Right lobe of liver (tissue), 6 donors: ENCODE measurements around the gene VPREB3. TPM values are rescaled to one million over a fixed set of nuclear protein-coding genes. Genes with fewer than 3 reads are reported as not detected.

Source experiments
- ATAC-seq, 4 donors: fragments of 200-7000 bp; cut with Tn5 transposase; one replicate each; pipeline ENCODE4 v1.9.1; 2020; ENCODE audit warnings: mild to moderate bottlenecking in 4 of 4, moderate library complexity in 4 of 4
- DNase-seq, 3 donors: peaks; one replicate each; pipeline ENCODE4 v3.0.0-alpha.2; 2020
- H3K27ac ChIP-seq, 3 donors: fragments of 200-600 bp; one replicate each; pipeline ENCODE4 v1.8.0; 2022
- H3K27me3 ChIP-seq, 2 donors: fragments of 200-600 bp; one replicate each; pipeline ENCODE4 v1.8.0; 2022
- H3K36me3 ChIP-seq, 4 donors: fragments of 200-600 bp; sonication (generic) in 1 of 4; one replicate each; pipeline versions ENCODE4 v1.5.1 to v1.8.0; 2017 to 2022; ENCODE audit warnings: control low read depth in 1 of 4
- H3K4me1 ChIP-seq, 4 donors: fragments of 200-600 bp; sonication (generic) in 1 of 4; one replicate each; pipeline versions ENCODE4 v1.5.1 to v1.8.0; 2017 to 2022; ENCODE audit warnings: control low read depth in 1 of 4
- H3K4me3 ChIP-seq, 3 donors: fragments of 200-600 bp; one replicate each; pipeline ENCODE4 v1.8.0; 2022
- H3K9me3 ChIP-seq, 4 donors: fragments of 200-600 bp; sonication (generic) in 1 of 4; one replicate each; pipeline versions ENCODE4 v1.5.1 to v1.8.0; 2017 to 2022; ENCODE audit warnings: control low read depth in 1 of 4
- POLR2A ChIP-seq: fragments of 450-650 bp; IDR thresholded peaks from one replicate; pipeline ENCODE4 v1.6.1; 2017; ENCODE audit warnings: antibody characterized with exemption, mild to moderate bottlenecking
- WGBS: methylation state at CpG from one replicate; pipeline ENCODE4 v1.1.6; 2018; ENCODE audit warnings: low coverage, low lambda C conversion rate; ENCODE audit not compliant: insufficient coverage; ENCODE audit errors: missing lambda C conversion rate; 5-methylcytosine and 5-hydroxymethylcytosine counted together
- intact Hi-C, 2 donors: fragments of 100-400 bp; cut with DNase I; formaldehyde crosslinking; loops; one replicate each; pipeline versions ENCODE4 v1.11.2 to v1.14.1; 2022
- total RNA-seq, 6 experiments: library from RNA; depleted of rRNA in 2 of 6; stranded (reverse); fragments of >200 nt in 2 of 6; fragmentation: NEBNext Ultra II Directional in 3 of 6; extraction: Animal tissue kit (Norgen Biotek cat#: 25700) in 3 of 6; gene quantifications; one replicate each; pipeline versions ENCODE4 v1.1.0 to v1.2.4, GENCODE V29; 2016 to 2023
- TF ChIP-seq, protein P1 (sequence below), 4 donors: fragments of 200-600 bp in 3 of 4; fragments of 450-650 bp in 1 of 4; IDR thresholded peaks; one replicate each; pipeline versions ENCODE4 v1.5.1 to v1.8.0; 2016 to 2022; ENCODE audit warnings: antibody characterized with exemption in 4 of 4, mild to moderate bottlenecking in 2 of 4
- donor health status: DM: no; HTN: yes; CAD: no.
- donor health status: DM: no; HTN: no; CAD: no.
- donor health status: DM: no; HTN: no; CAD: no.
- donor health status: DM: no; HTN: yes; CAD: no.
- donor health status: DM: no; HTN: yes; CAD: no.

The VPREB3 gene
- total RNA-seq, 6 experiments from 2014 or later: 0.59 to 3.9 (median 0.70) TPM; not detected in 1

DNA sequence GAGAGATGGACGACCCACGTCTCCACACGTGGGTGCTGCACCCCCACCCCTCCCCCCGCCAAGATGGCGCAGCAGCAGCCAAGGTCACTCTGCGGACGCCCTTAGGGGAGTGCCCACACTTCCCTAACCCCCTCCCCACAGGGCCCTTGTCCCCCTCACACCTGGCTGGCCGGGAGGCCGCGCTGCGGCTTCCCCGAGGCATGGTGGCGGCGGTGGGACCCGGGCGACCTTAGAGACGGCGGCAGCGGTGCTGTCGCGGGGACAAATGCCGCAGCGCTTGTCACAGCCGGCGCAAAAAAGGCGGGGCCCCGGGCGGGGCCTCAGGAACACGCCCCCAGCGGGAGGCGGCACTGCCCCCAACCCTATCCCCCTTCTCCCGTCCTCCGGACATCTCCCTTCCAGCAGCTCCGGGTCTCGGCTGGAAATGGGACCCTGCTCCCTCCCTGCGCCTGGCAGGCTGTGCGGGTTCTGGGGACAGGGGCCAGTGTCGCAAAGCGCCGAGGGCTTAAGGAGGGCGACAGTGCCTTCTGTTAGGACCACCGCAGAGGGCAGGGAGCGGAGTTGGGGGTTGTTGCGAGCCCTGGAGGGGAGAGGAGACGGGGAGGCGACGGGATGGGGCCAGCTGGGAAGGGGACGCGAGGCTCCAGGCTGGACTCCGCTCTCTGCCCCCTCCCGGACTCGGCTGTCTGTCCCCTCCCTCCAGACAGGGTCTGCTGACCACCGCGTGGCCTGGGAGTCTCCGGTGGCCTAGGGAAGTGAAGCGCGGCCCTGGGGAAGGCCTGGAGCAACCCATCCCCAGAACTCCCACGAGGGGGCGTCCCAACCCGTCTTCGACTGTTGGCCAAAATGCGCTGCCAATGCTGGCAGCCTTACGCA is 13.7 kb upstream of the VPREB3 start, which contains the start of gene CHCHD10:
CHCHD10 (minus strand) TSS at position 300 of the 876 bp plus-strand sequence; CDS start at position 202, 98 bp downstream.
- Histone ChIP-seq H3K27ac (peak within 1 kb of the TSS; percentile 84 to 95 (median 95)), H3K9me3 (no peaks in the 10 kb centered on the region), H3K27me3 (no peaks in the 10 kb centered on the region), H3K4me3 (peak within 1 kb of the TSS; percentile 79 to 85 (median 79)), H3K4me1 (peaks cover 0 to 40% (median 12%) of the 10 kb centered on the region in 4 donors), H3K36me3 (peaks cover 0 to 11% (median 7%) of the 10 kb centered on the region in 4 donors)
- intact Hi-C loops: loop anchor here in 1 of 2 donors (5.0 kb wide), 1 partner anchor 79 kb away; no protein-coding TSS in a partner anchor
- DNase-seq: peak; percentile 90 to 93 (median 92)
- ATAC-seq: peak; percentile 73 to 83 (median 78)
- WGBS: 0% methylated on average over 9 of the region's 63 CpGs
- peak; percentile 92 for TF ChIP-seq POLR2A
- TF ChIP-seq, protein P1, sequence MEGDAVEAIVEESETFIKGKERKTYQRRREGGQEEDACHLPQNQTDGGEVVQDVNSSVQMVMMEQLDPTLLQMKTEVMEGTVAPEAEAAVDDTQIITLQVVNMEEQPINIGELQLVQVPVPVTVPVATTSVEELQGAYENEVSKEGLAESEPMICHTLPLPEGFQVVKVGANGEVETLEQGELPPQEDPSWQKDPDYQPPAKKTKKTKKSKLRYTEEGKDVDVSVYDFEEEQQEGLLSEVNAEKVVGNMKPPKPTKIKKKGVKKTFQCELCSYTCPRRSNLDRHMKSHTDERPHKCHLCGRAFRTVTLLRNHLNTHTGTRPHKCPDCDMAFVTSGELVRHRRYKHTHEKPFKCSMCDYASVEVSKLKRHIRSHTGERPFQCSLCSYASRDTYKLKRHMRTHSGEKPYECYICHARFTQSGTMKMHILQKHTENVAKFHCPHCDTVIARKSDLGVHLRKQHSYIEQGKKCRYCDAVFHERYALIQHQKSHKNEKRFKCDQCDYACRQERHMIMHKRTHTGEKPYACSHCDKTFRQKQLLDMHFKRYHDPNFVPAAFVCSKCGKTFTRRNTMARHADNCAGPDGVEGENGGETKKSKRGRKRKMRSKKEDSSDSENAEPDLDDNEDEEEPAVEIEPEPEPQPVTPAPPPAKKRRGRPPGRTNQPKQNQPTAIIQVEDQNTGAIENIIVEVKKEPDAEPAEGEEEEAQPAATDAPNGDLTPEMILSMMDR (IDR thresholded peaks at IDR 0.05): peak; percentile 81 to 87 (median 83)

DNA sequence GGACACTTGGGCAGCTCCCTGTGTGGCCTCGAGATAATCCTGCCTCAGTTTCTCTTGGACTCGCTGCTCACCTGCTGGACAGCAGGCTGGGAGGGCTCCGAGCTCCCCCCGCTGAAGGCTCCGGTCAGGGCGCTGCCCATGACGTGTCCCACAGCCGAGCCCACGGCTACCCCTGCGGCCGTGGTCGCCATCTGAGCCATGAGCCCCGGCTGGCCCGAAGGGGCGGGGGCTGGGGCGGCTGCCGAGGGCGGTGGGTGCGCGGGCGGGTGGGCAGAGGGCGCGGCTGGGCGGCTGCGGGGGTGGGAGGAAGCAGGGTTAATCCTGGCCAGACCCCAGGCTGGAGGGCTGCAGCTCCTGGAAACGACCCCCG is 13.1 kb upstream of the VPREB3 start:
- intact Hi-C loops: loop anchor here in 1 of 2 donors (5.0 kb wide), 1 partner anchor 80 kb away; no protein-coding TSS in a partner anchor
- DNase-seq: no peak
- Histone ChIP-seq H3K27me3 (no peaks in the 10 kb centered on the region), H3K36me3 (peaks cover 0 to 11% (median 7%) of the 10 kb centered on the region in 4 donors), H3K9me3 (no peaks in the 10 kb centered on the region), H3K4me1 (peaks cover 0 to 37% (median 12%) of the 10 kb centered on the region in 4 donors), H3K4me3 (peak overlapping the region; percentile 79 to 85 (median 79)), H3K27ac (peak overlapping the region; percentile 84 to 95 (median 95))
- peak in 1 of 4 donors; percentile 0 for ATAC-seq
- WGBS: 5% methylated on average over 10 of the region's 27 CpGs
- no peak for TF ChIP-seq POLR2A
- TF ChIP-seq, protein P1 (IDR thresholded peaks at IDR 0.05): no peak

DNA sequence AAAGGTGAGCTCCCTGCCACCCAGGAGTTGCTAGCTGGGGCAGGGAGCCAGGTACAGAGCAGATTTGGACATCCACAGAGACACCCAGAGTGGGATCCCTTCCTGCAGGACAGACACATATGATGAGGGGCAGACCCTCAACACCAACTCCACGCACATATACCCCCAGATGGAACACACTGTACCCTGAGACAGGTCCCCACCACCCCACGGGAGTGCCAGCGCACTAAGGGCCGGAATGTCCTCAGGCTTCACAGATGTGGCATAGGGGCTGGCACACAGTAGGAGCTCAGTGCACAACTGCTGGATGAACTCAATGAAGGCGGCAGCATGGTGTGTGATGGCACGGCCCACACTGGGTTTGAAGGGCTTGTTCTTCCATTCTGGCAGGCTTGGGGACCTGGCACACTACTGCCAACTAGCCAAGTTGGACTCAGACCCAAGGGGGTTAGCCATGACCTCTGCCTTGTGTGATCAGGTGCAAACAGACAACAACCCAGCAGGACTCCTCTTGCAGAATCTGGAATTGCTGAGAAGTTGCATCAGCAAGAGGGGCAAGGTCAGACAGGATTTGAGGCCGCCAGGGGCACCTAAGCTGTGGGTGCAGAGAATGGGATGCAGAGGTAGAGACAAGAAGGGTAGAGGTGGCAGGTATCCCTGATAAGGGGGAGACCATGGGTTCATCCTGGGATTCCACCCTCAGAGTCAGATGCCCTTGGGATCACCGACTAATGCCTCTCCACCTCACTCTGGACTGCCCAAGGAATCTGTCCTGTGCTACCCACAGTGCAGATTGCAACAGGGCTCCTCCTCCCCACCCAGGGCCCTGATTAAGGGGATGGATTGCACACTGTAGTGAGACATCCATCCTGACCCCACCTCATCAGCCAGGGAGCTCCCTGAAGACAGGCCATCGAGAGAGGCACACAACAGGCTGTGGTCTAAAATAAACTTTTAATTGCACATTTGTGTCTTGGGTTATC is 11.0 kb upstream of the VPREB3 start:
- Histone ChIP-seq H3K36me3 (peaks cover 0 to 11% (median 7%) of the 10 kb centered on the region in 4 donors), H3K4me1 (peaks cover 0 to 35% (median 12%) of the 10 kb centered on the region in 4 donors), H3K27ac (peak overlapping the region; percentile 50 to 95 (median 95)), H3K9me3 (no peaks in the 10 kb centered on the region), H3K27me3 (no peaks in the 10 kb centered on the region), H3K4me3 (peak overlapping the region in 2 of 3 donors; percentile 79 to 85)
- DNase-seq: peak in 2 of 3 donors; percentile 82 to 90
- ATAC-seq: peak; percentile 21 to 62 (median 52)
- intact Hi-C loops: loop anchor here in 1 of 2 donors (5.0 kb wide), 1 partner anchor 82 kb away; no protein-coding TSS in a partner anchor
- 51% methylated on average over 7 of the region's 9 CpGs for WGBS
- TF ChIP-seq POLR2A: peak; percentile 23
- TF ChIP-seq, protein P1 (IDR thresholded peaks at IDR 0.05): peak in 2 of 4 donors; percentile 8 to 16

DNA sequence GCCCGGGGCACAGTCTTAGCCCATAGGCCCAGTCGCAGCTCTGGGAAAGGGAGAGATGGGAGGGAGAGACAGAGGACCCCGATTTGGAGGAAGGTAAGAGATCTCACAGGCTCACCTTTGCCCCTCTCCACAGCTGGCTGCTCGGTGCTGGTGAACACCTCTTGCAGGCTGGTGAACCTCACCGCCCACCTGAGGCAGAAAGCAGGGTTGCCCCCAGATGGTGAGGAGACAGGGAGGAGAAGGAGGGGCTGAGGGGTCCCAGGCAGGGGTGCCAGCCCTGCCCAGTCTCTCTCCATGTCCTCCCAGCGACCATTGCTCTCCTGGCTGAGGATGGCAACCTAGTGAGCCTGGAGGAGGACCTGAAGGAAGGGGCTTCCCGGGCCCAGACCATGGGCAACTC is 9.7 kb upstream of the VPREB3 start:
- Histone ChIP-seq H3K27me3 (no peaks in the 10 kb centered on the region), H3K36me3 (peaks cover 0 to 11% (median 7%) of the 10 kb centered on the region in 4 donors), H3K27ac (peak overlapping the region in 1 of 3 donors; percentile 95), H3K9me3 (no peaks in the 10 kb centered on the region), H3K4me3 (no peak overlapping the region), H3K4me1 (peaks cover 0 to 33% (median 12%) of the 10 kb centered on the region in 4 donors)
- 65% methylated on average over 3 of the region's 7 CpGs for WGBS
- no peak for DNase-seq
- intact Hi-C loops: no loop called here
- ATAC-seq: no peak
- TF ChIP-seq, protein P1 (IDR thresholded peaks at IDR 0.05): no peak
- TF ChIP-seq POLR2A: no peak
